WI38 (cell line): ENCODE measurements around the gene HRNR.

Source experiments
- H3K4me3 ChIP-seq: 2 replicates; pipeline ENCODE4 v1.5.1; 2011; ENCODE audit warnings: low read depth, mild to moderate bottlenecking, control low read depth, low read length
- TF ChIP-seq, protein P1 (sequence below): IDR thresholded peaks from 2 replicates; pipeline ENCODE4 v1.5.1; 2012; ENCODE audit warnings: low read depth, mild to moderate bottlenecking, control low read depth, low read length

The HRNR gene

DNA sequence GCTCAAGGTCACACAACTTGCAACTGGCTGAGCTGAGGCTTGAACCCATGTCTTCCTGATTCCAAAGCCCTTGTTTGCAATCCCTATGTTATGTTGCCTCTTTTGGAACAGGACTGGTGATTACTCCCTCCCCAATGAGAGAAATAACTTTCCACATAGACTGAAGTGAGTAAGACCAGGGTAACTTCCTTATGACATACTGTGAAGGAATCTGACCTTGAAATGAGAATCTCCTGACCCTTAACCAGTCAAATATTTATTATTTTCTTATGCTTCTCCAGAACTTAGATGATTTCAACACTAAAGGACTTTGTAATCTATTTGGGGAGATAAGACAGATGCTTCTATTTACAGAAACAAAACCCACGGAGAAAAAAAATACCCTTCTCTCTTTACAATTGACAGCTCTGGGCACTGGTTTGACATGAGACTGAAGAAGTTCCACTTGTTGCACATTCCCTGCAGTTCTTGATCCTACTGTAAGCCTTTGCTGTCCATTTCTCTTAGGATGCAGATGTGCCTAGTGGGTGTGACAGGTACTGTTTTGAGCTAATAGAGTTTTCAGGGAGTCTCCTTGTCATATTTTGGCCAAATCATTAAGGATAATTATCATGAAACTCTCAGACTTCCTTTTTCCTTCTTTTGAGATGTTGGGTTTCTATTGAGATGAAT lies 61.1 kb downstream of the HRNR start:
- no peak overlapping the region for H3K4me3 ChIP-seq
- TF ChIP-seq, protein P1, sequence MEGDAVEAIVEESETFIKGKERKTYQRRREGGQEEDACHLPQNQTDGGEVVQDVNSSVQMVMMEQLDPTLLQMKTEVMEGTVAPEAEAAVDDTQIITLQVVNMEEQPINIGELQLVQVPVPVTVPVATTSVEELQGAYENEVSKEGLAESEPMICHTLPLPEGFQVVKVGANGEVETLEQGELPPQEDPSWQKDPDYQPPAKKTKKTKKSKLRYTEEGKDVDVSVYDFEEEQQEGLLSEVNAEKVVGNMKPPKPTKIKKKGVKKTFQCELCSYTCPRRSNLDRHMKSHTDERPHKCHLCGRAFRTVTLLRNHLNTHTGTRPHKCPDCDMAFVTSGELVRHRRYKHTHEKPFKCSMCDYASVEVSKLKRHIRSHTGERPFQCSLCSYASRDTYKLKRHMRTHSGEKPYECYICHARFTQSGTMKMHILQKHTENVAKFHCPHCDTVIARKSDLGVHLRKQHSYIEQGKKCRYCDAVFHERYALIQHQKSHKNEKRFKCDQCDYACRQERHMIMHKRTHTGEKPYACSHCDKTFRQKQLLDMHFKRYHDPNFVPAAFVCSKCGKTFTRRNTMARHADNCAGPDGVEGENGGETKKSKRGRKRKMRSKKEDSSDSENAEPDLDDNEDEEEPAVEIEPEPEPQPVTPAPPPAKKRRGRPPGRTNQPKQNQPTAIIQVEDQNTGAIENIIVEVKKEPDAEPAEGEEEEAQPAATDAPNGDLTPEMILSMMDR, result no peak
